Limb (tissue), 2 donors: ENCODE measurements around the gene RASGRP1.

Experiments used
- DNase-seq, 2 donors: peaks; one replicate each; pipeline ENCODE4 v3.0.0-alpha.2; 2016; ENCODE audit errors: extremely low spot score in 2 of 2

RASGRP1 gene

GRCh38 chr15:38576261-38576660 lies 11.6 kb upstream of the RASGRP1 start:
- no peak for DNase-seq

- no peak for DNase-seq
Measured at GRCh38 chr15:38565287-38565670, 665 bp upstream of the RASGRP1 start.

GRCh38 chr15:38563723-38564519 lies 693 bp downstream of the RASGRP1 start:
- DNase-seq, result peak; percentile 36 to 85

GRCh38 chr15:38562278-38562677 lies 2.3 kb downstream of the RASGRP1 start:
- DNase-seq, result no peak

GRCh38 chr15:38560456-38560926 lies 4.1 kb downstream of the RASGRP1 start:
- no peak for DNase-seq

GRCh38 chr15:38559636-38560307 lies 4.8 kb downstream of the RASGRP1 start:
- peak in 1 of 2 donors; percentile 42 for DNase-seq

- no peak for DNase-seq
Measured at GRCh38 chr15:38559131-38559530, 5.5 kb downstream of the RASGRP1 start.

GRCh38 chr15:38558372-38559059 lies 6.1 kb downstream of the RASGRP1 start:
- DNase-seq, result no peak

- no peak for DNase-seq
Measured at GRCh38 chr15:38557921-38558320, 6.7 kb downstream of the RASGRP1 start.

- no peak for DNase-seq
Measured at GRCh38 chr15:38555686-38556334, 8.8 kb downstream of the RASGRP1 start.

GRCh38 chr15:38554354-38554753 lies 10.3 kb downstream of the RASGRP1 start:
- no peak for DNase-seq

GRCh38 chr15:38553071-38553470 lies 11.5 kb downstream of the RASGRP1 start:
- no peak for DNase-seq

- DNase-seq, result no peak
Measured at GRCh38 chr15:38551720-38552648, 12.6 kb downstream of the RASGRP1 start.

GRCh38 chr15:38549222-38549621 lies 15.4 kb downstream of the RASGRP1 start:
- DNase-seq, result no peak

- peak in 1 of 2 donors; percentile 36 for DNase-seq
Measured at GRCh38 chr15:38547255-38547997, 17.2 kb downstream of the RASGRP1 start.

GRCh38 chr15:38545179-38545578 lies 19.4 kb downstream of the RASGRP1 start:
- no peak for DNase-seq

GRCh38 chr15:38541026-38541425 lies 23.6 kb downstream of the RASGRP1 start:
- DNase-seq, result no peak

GRCh38 chr15:38540510-38540909 lies 24.1 kb downstream of the RASGRP1 start:
- no peak for DNase-seq

GRCh38 chr15:38539008-38539343 lies 25.6 kb downstream of the RASGRP1 start:
- no peak for DNase-seq
